Prostate gland (tissue), 2 donors: Measurements from ENCODE around the gene CGB3. TPM values are rescaled to one million over a fixed set of nuclear protein-coding genes. Genes with fewer than 3 reads are reported as not detected.

Source experiments
- DNase-seq: peaks from one replicate; pipeline ENCODE4 v3.0.0-alpha.2; 2019; ENCODE audit warnings: low spot score
- H3K27ac ChIP-seq, 2 donors: fragments of 200-600 bp; sonication (generic); 2 replicates each; pipeline ENCODE4 v1.5.1; 2017 to 2019
- H3K27me3 ChIP-seq: fragments of 200-600 bp; sonication (generic); replicated peaks from 2 replicates; pipeline ENCODE4 v1.5.1; 2019; ENCODE audit not compliant: insufficient read depth
- H3K36me3 ChIP-seq, 2 donors: fragments of 200-600 bp; sonication (generic); 1 replicate in 1 of 2; 2 replicates in 1 of 2; pipeline versions ENCODE4 v1.5.1 to v1.8.1; 2017 to 2019
- H3K4me1 ChIP-seq: fragments of 200-600 bp; sonication (generic); replicated peaks from 2 replicates; pipeline ENCODE4 v1.5.1; 2019
- H3K4me3 ChIP-seq, 2 donors: fragments of 200-600 bp; sonication (generic); 2 replicates each; pipeline ENCODE4 v1.5.1; 2017 to 2019
- H3K9me3 ChIP-seq: fragments of 200-600 bp; sonication (generic); 2 replicates; pipeline ENCODE4 v1.5.1; 2017
- CTCF ChIP-seq, 4 experiments: fragments of 200-600 bp in 2 of 4; fragments of 450-650 bp in 2 of 4; sonication (generic) in 2 of 4; IDR thresholded peaks; 1 replicate in 3 of 4; 2 replicates in 1 of 4; pipeline ENCODE4 v1.5.1; 2016 to 2019; ENCODE audit warnings: antibody characterized with exemption in 4 of 4, mild to moderate bottlenecking in 2 of 4, moderate library complexity in 2 of 4
- POLR2A ChIP-seq: fragments of 450-650 bp; IDR thresholded peaks from one replicate; pipeline ENCODE4 v1.6.1; 2016; ENCODE audit warnings: antibody characterized with exemption, mild to moderate bottlenecking
- POLR2AphosphoS5 ChIP-seq: sonication (generic); formaldehyde crosslinking; IDR thresholded peaks from one replicate; pipeline ENCODE4 v1.6.1; 2017; ENCODE audit warnings: antibody characterized with exemption
- WGBS: methylation state at CpG from one replicate; pipeline ENCODE4 v1.1.5; 2018; 5-methylcytosine and 5-hydroxymethylcytosine counted together
- intact Hi-C: fragments of 100-400 bp; cut with DNase I; formaldehyde crosslinking; loops from one replicate; pipeline ENCODE4 v1.14.2; 2022
- total RNA-seq, 2 donors: library from RNA; depleted of rRNA; stranded (reverse); fragments of >200 nt; gene quantifications; one replicate each; pipeline ENCODE4 v1.1.0, GENCODE V29; 2016

Gene CGB3
- total RNA-seq, 2 donors from 2014 or later = not detected

- DNase-seq = no peak
- no peaks in the 10 kb centered on the region for H3K9me3 ChIP-seq
- H3K27me3 ChIP-seq = no peaks in the 10 kb centered on the region
- H3K4me1 ChIP-seq = peaks cover 13% of the 10 kb centered on the region
- intact Hi-C loops = no loop called here
- no peak overlapping the region for H3K27ac ChIP-seq
- TF ChIP-seq CTCF (IDR thresholded peaks at IDR 0.05) = no peak
- TF ChIP-seq POLR2A = no peak
- TF ChIP-seq POLR2AphosphoS5 = no peak
- H3K36me3 ChIP-seq = peaks cover 0 to 4% of the 10 kb centered on the region in 2 donors
- H3K4me3 ChIP-seq = no peak overlapping the region
- WGBS = 86% methylated on average over 7 of the region's 7 CpGs
These were observed 36.8 kb downstream of the CGB3 start for GRCh38 chr19:48987323-48987722.

GRCh38 chr19:48986211-48986610 is 37.9 kb downstream of the CGB3 start:
- TF ChIP-seq POLR2AphosphoS5 = no peak
- no peak overlapping the region for H3K27ac ChIP-seq
- H3K9me3 ChIP-seq = no peaks in the 10 kb centered on the region
- intact Hi-C loops = no loop called here
- no peak overlapping the region for H3K4me3 ChIP-seq
- 90% methylated on average over 3 of the region's 3 CpGs for WGBS
- H3K4me1 ChIP-seq = peaks cover 7% of the 10 kb centered on the region
- no peak for DNase-seq
- no peaks in the 10 kb centered on the region for H3K27me3 ChIP-seq
- H3K36me3 ChIP-seq = peaks cover 0 to 4% of the 10 kb centered on the region in 2 donors

GRCh38 chr19:48985711-48986110 is 38.4 kb downstream of the CGB3 start:
- Histone ChIP-seq H3K4me3 (no peak overlapping the region), H3K4me1 (peaks cover 2% of the 10 kb centered on the region), H3K27me3 (no peaks in the 10 kb centered on the region), H3K27ac (no peak overlapping the region), H3K36me3 (peaks cover 0 to 4% of the 10 kb centered on the region in 2 donors), H3K9me3 (no peaks in the 10 kb centered on the region)
- intact Hi-C loops = no loop called here
- 96% methylated on average over 13 of the region's 13 CpGs for WGBS
- TF ChIP-seq CTCF (IDR thresholded peaks at IDR 0.05) (no peak), POLR2AphosphoS5 (no peak), POLR2A (no peak)
- DNase-seq = no peak

- Histone ChIP-seq H3K27ac (no peak overlapping the region), H3K9me3 (no peaks in the 10 kb centered on the region), H3K36me3 (peaks cover 0 to 4% of the 10 kb centered on the region in 2 donors), H3K27me3 (no peaks in the 10 kb centered on the region), H3K4me1 (no peaks in the 10 kb centered on the region), H3K4me3 (no peak overlapping the region)
- DNase-seq = no peak
- no peak for TF ChIP-seq CTCF (IDR thresholded peaks at IDR 0.05)
- TF ChIP-seq POLR2A = no peak
- no peak for TF ChIP-seq POLR2AphosphoS5
- intact Hi-C loops = no loop called here
- 89% methylated on average over 9 of the region's 9 CpGs for WGBS
These were observed 41.9 kb downstream of the CGB3 start for GRCh38 chr19:48982280-48982679.

GRCh38 chr19:48977061-48977460 is 47.1 kb downstream of the CGB3 start:
- WGBS = 66% methylated on average over 2 of the region's 2 CpGs
- Histone ChIP-seq H3K27ac (no peak overlapping the region), H3K36me3 (peaks cover 0 to 10% of the 10 kb centered on the region in 2 donors), H3K27me3 (no peaks in the 10 kb centered on the region), H3K9me3 (no peaks in the 10 kb centered on the region), H3K4me3 (no peak overlapping the region), H3K4me1 (no peaks in the 10 kb centered on the region)
- DNase-seq = no peak
- TF ChIP-seq CTCF (IDR thresholded peaks at IDR 0.05) (no peak), POLR2A (no peak), POLR2AphosphoS5 (no peak)
- intact Hi-C loops = no loop called here
